HG03135 (cell line): ENCODE data around the gene SNX9.
A peak's percentile ranks its signal among the peaks of the same experiment; 100 is the strongest.
"Not testable (repeated sequence)": the region's sequence is repeated elsewhere in the genome, so short reads cannot be mapped to it uniquely, and the experiment has no call there.

Source experiments
- ATAC-seq: cut with Tn5 transposase; IDR thresholded peaks from one replicate; pipeline ENCODE4 v1.9.1; 2021; ENCODE audit warnings: mild to moderate bottlenecking, moderate library complexity; ENCODE audit not compliant: unreplicated experiment

SNX9 gene

GRCh38 chr6:157967020-157967419 is 144.0 kb downstream of the SNX9 start:
- ATAC-seq: no peak

- no peak for ATAC-seq
Observed at GRCh38 chr6:157967486-157967885, 144.4 kb downstream of the SNX9 start.

- not testable (repeated sequence) for ATAC-seq
Observed at GRCh38 chr6:157972177-157972576, 149.1 kb downstream of the SNX9 start.

GRCh38 chr6:157974341-157974894 is 151.4 kb downstream of the SNX9 start:
- ATAC-seq: no peak

- no peak for ATAC-seq
Observed at GRCh38 chr6:157974967-157975366, 151.9 kb downstream of the SNX9 start.

- no peak for ATAC-seq
Observed at GRCh38 chr6:157975456-157975855, 152.4 kb downstream of the SNX9 start.

GRCh38 chr6:157976345-157977175 is 153.5 kb downstream of the SNX9 start:
- ATAC-seq: no peak

- ATAC-seq: no peak
Observed at GRCh38 chr6:157977176-157977804, 154.2 kb downstream of the SNX9 start.

GRCh38 chr6:157978021-157978783 is 155.2 kb downstream of the SNX9 start:
- no peak for ATAC-seq

GRCh38 chr6:157980288-157981131 is 157.5 kb downstream of the SNX9 start:
- no peak for ATAC-seq

GRCh38 chr6:157981132-157981394 is 158.0 kb downstream of the SNX9 start:
- no peak for ATAC-seq

- peak; percentile 73 for ATAC-seq
Observed at GRCh38 chr6:157981395-157982101, 158.5 kb downstream of the SNX9 start, which contains the start of gene SYNJ2. Gene SYNJ2, plus strand, starts transcription at chr6:157981863. Its CDS starts 99 bp downstream, at chr6:157981962.

GRCh38 chr6:157982102-157982562 is 159.1 kb downstream of the SNX9 start:
- peak; percentile 36 for ATAC-seq

- no peak for ATAC-seq
Observed at GRCh38 chr6:157982563-157983405, 159.7 kb downstream of the SNX9 start.

- no peak for ATAC-seq
Observed at GRCh38 chr6:157983406-157984119, 160.5 kb downstream of the SNX9 start.

GRCh38 chr6:157984128-157984527 is 161.1 kb downstream of the SNX9 start:
- no peak for ATAC-seq

GRCh38 chr6:157984686-157985225 is 161.7 kb downstream of the SNX9 start:
- no peak for ATAC-seq
